PFSK-1 (cell line): ENCODE results near the gene DAB1.

Experiments
- FOXP2 ChIP-seq: optimal IDR thresholded peaks from 2 replicates; pipeline ENCODE3; 2011; ENCODE audit warnings: borderline replicate concordance, control low read depth, inconsistent platforms; ENCODE audit not compliant: insufficient read depth; ENCODE audit errors: extremely low read length, extremely low read depth
- POLR2AphosphoS5 ChIP-seq: IDR thresholded peaks from 2 replicates; pipeline ENCODE4 v1.6.1; 2012; ENCODE audit warnings: low read depth, mild to moderate bottlenecking, control low read depth, low read length, moderate library complexity
- SIN3A ChIP-seq: IDR thresholded peaks from 2 replicates; pipeline ENCODE4 v1.6.1; 2012; ENCODE audit warnings: mild to moderate bottlenecking, low read length, moderate library complexity, borderline replicate concordance; ENCODE audit not compliant: insufficient read depth
- TAF1 ChIP-seq: IDR thresholded peaks from 2 replicates; pipeline ENCODE4 v1.6.1; 2012; ENCODE audit warnings: low read length, control low read depth, borderline replicate concordance; ENCODE audit not compliant: insufficient read depth

DNA sequence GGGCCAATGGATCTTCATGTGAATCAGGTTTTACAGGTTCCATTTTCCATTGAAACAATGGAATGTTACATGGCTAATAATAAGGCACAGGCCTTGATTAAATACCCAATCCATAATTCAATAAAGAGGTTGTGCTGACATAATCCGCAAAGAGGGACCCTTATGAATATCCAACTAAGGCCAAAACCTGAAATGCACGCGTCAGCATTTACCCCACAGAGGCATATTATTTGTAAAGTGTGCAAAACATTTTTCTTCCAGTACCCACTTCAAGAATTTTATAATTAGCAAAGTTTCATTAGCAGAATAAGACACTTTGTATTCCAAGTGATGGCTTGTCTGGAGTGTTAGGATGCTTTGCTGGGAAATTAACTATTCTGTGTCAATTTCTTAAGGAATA lies 237.4 kb downstream of the DAB1 start:
- TF ChIP-seq SIN3A = no peak
- no peak for TF ChIP-seq TAF1
- TF ChIP-seq POLR2AphosphoS5 = no peak
- TF ChIP-seq FOXP2 = no peak
